ENCODE measurements around the gene SH2D1B. TPM values are rescaled to one million over a fixed set of nuclear protein-coding genes. Genes with fewer than 3 reads are reported as not detected.
"Not testable (repeated sequence)": the region's sequence is repeated elsewhere in the genome, so short reads cannot be mapped to it uniquely, and the experiment has no call there.

The SH2D1B gene
- total and polyA plus RNA-seq, 9 of the 15 experiments (the other 6 are each of a cell fraction or from before 2014, with no cell fraction given), result 5.6 to 19.6 (median 9.7) TPM

DNA sequence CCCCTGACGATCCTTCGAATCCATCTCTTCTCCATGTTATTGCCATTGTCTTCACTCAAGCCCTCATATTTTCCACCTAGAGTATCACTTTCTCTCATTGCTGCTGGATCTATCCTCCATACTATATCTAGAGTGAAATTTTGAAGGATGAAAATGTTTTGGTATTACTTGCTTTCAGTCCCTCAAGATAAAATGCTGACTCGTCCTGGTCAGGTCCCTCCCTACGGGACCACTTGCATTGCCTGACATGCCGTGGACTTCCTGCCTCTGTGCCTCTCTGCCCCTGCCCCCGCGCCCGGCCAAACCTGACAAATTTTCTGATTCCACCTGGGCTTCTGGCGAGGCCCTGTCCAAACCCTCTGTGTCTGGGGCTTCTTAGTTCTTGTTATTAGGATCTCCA is 58.9 kb downstream of the SH2D1B start (continued):
- TF ChIP-seq, protein P1, sequence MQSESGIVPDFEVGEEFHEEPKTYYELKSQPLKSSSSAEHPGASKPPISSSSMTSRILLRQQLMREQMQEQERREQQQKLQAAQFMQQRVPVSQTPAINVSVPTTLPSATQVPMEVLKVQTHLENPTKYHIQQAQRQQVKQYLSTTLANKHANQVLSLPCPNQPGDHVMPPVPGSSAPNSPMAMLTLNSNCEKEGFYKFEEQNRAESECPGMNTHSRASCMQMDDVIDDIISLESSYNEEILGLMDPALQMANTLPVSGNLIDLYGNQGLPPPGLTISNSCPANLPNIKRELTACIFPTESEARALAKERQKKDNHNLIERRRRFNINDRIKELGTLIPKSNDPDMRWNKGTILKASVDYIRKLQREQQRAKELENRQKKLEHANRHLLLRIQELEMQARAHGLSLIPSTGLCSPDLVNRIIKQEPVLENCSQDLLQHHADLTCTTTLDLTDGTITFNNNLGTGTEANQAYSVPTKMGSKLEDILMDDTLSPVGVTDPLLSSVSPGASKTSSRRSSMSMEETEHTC (IDR thresholded peaks at IDR 0.05), result no peak
- TF ChIP-seq MAFG (tag; conservative IDR thresholded peaks at IDR 0.05) (peak; percentile 64), ZKSCAN8 (CRISPR knock-in tag; IDR thresholded peaks at IDR 0.05) (no peak)

DNA sequence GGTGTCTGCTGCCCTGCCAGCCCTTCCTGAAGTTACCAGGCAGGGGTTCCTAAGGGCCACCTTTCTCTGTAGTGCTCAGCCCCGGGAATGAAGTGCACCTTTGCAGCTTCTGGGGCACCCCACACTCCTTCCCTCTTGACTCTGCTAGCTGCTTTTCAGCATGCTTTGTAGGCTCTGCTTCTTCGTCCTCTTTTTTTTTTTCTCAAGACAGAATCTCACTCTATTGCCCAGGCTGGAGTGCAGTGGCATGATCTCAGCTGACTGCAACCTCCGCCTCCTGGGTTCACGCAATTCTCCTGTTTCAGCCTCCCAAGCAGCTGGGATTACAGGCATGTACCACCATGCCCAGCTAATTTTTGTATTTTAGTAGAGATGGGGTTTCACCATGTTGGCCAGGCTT is 60.1 kb downstream of the SH2D1B start:
- ATAC-seq (peak; percentile 19), FAIRE-seq (peak; percentile 32)
- H3K9me1 ChIP-seq (ENCODE audit: control insufficient read depth, insufficient read depth, low read length); BruUV-seq (replicated peaks); H3K79me2 ChIP-seq (ENCODE audit: control insufficient read depth, insufficient read depth, low read length); H3K4me3 ChIP-seq; CTCF ChIA-PET (ENCODE audit: low intra/inter-chr PET ratio); H3K9me3 ChIP-seq (replicated peaks; ENCODE audit: control insufficient read depth, insufficient read depth, low read depth, low read length); H3K27me3 ChIP-seq (ENCODE audit: control insufficient read depth in 2 of 2, insufficient read depth in 2 of 2, low read length in 2 of 2); DNase-seq (ENCODE audit: extremely low read depth in 1 of 4, low spot score in 3 of 4); H4K20me1 ChIP-seq (replicated peaks; ENCODE audit: control insufficient read depth, insufficient read depth, low read length); in situ Hi-C loops (cut with MboI); H3K36me3 ChIP-seq (ENCODE audit: control insufficient read depth, insufficient read depth, low read length): not testable (repeated sequence)
- peak overlapping the region; percentile 11; the same call in 1 of the 3 replicates for H3K27ac ChIP-seq (ENCODE audit: extremely low read depth, low read depth, low read length)
- H3K9ac ChIP-seq (ENCODE audit: insufficient read depth in 1 of 2, low read depth in 2 of 2, low read length in 2 of 2), result peak overlapping the region; percentile 9 to 26; a peak in 2 of 4 replicates
- peak overlapping the region; percentile 30; the same call in 1 of the 2 replicates for H2AFZ ChIP-seq (ENCODE audit: low read depth, low read length)
- 0% methylated on average over 1 of the region's 4 CpGs for WGBS (ENCODE audit: insufficient coverage, low coverage, missing lambda C conversion rate)
- peaks cover 13 to 52% of the 10 kb centered on the region in 2 experiments; a peak in 4 of 5 replicates for H3K4me1 ChIP-seq (replicated peaks in 1 of 2; ENCODE audit: control insufficient read depth in 2 of 2, insufficient read depth in 2 of 2, low read length in 2 of 2)
- peak overlapping the region; percentile 53 for H3K4me2 ChIP-seq (ENCODE audit: insufficient read depth, low read length)
- intact Hi-C loops (cut with micrococcal nuclease), result loop anchor here (10.0 kb wide), 1 partner anchor 263 kb away; no protein-coding TSS in a partner anchor
- POLR2A ChIA-PET, result interaction anchor here (0.6 to 2.3 kb wide), 3 partner anchors 9 to 423 kb away, joined by 3 to 8 read pairs (median 3); no protein-coding TSS in a partner anchor
- TF ChIP-seq TBP (optimal IDR thresholded peaks at IDR 0.05; ENCODE audit: low read depth, low read length), result peak; percentile 5
- peak; percentile 95 for TF ChIP-seq ZNF121 (CRISPR knock-in tag; conservative IDR thresholded peaks at IDR 0.05)
